K562 (cell line): Measurements from ENCODE around the gene SEMA6C. TPM values are rescaled to one million over a fixed set of nuclear protein-coding genes. Genes with fewer than 3 reads are reported as not detected.

Source experiments
- ADNP ChIP-seq: fragments of 200-800 bp; sonication (Bioruptor generic); IDR thresholded peaks from 2 replicates; pipeline ENCODE4 v1.6.1; 2016; ENCODE audit warnings: missing genetic modification characterization, missing compliant biosample characterization
- ARID3A ChIP-seq: IDR thresholded peaks from 2 replicates; pipeline ENCODE4 v1.6.1; 2012; ENCODE audit warnings: low read depth, low read length, improper control_type of control experiment, borderline replicate concordance
- ARNT ChIP-seq, 2 experiments: fragments of 450-650 bp; IDR thresholded peaks; 2 replicates each; pipeline ENCODE4 v1.6.1; 2016; ENCODE audit warnings: mild to moderate bottlenecking in 1 of 2
- BCOR ChIP-seq: fragments of 450-650 bp; IDR thresholded peaks from 2 replicates; pipeline ENCODE4 v1.6.1; 2016
- CBX2 ChIP-seq: fragments of 200-600 bp; sonication (generic); IDR thresholded peaks from one replicate; pipeline ENCODE4 v1.6.1; 2012; ENCODE audit warnings: mild to moderate bottlenecking, low read length, inconsistent platforms; ENCODE audit not compliant: insufficient read depth, poor library complexity, severe bottlenecking
- CTBP1 ChIP-seq: fragments of 450-650 bp; IDR thresholded peaks from 2 replicates; pipeline ENCODE4 v1.6.1; 2016; ENCODE audit warnings: borderline replicate concordance
- DEAF1 ChIP-seq: fragments of 450-650 bp; formaldehyde crosslinking; IDR thresholded peaks from 2 replicates; pipeline ENCODE4 v1.4.0; 2020; ENCODE audit warnings: mild to moderate bottlenecking, moderate library complexity
- EHMT2 ChIP-seq: fragments of 450-650 bp; IDR thresholded peaks from 2 replicates; pipeline ENCODE4 v1.6.1; 2018; ENCODE audit warnings: antibody characterized with exemption
- ETV1 ChIP-seq: fragments of 450-650 bp; conservative IDR thresholded peaks from 2 replicates; pipeline ENCODE4 v1.6.1; 2016; ENCODE audit warnings: missing genetic modification characterization, control low read depth, low read depth, missing compliant biosample characterization
- FOXP4 ChIP-seq: sonication (generic); formaldehyde crosslinking; IDR thresholded peaks from 2 replicates; pipeline ENCODE4 v1.8.0; 2022; ENCODE audit warnings: mild to moderate bottlenecking, missing genetic modification reagents, borderline replicate concordance
- HOXB6 ChIP-seq: fragments of 250-450 bp; sonication (Bioruptor Pico); IDR thresholded peaks from 2 replicates; pipeline ENCODE4 v1.5.1; 2022; ENCODE audit warnings: mild to moderate bottlenecking, borderline replicate concordance
- LEF1 ChIP-seq: fragments of 450-650 bp; IDR thresholded peaks from 2 replicates; pipeline ENCODE4 v1.6.1; 2016; ENCODE audit warnings: mild to moderate bottlenecking
- NCOR1 ChIP-seq: fragments of 450-650 bp; IDR thresholded peaks from 2 replicates; pipeline ENCODE4 v1.6.1; 2016; ENCODE audit warnings: mild to moderate bottlenecking, moderate library complexity
- NR3C1 ChIP-seq: sonication (generic); formaldehyde crosslinking; IDR thresholded peaks from 2 replicates; pipeline ENCODE4 v1.8.1; 2022; ENCODE audit warnings: missing genetic modification reagents
- PTRF ChIP-seq: fragments of 450-650 bp; IDR thresholded peaks from 2 replicates; pipeline ENCODE4 v1.6.1; 2016; ENCODE audit warnings: mild to moderate bottlenecking, missing genetic modification characterization, missing compliant biosample characterization
- SAP30 ChIP-seq: fragments of 200-600 bp; sonication (generic); IDR thresholded peaks from 2 replicates; pipeline ENCODE4 v1.6.1; 2012; ENCODE audit warnings: borderline replicate concordance, low read depth, mild to moderate bottlenecking, moderate library complexity, low read length, control low read depth, inconsistent platforms; ENCODE audit not compliant: insufficient read depth, poor library complexity, severe bottlenecking
- SMARCB1 ChIP-seq: IDR thresholded peaks from 2 replicates; pipeline ENCODE4 v1.6.1; 2011; ENCODE audit warnings: improper control_type of control experiment, low read depth; ENCODE audit not compliant: insufficient read length
- THRAP3 ChIP-seq: fragments of 450-650 bp; IDR thresholded peaks from 2 replicates; pipeline ENCODE4 v1.6.1; 2016; ENCODE audit warnings: mild to moderate bottlenecking, inconsistent platforms, borderline replicate concordance
- WHSC1 ChIP-seq: IDR thresholded peaks from one replicate; pipeline ENCODE4 v1.6.1; 2012; ENCODE audit warnings: low read length, control low read depth, inconsistent platforms
- ZNF232 ChIP-seq: sonication (generic); formaldehyde crosslinking; IDR thresholded peaks from 2 replicates; pipeline ENCODE4 v1.8.0; 2022; ENCODE audit warnings: mild to moderate bottlenecking, missing genetic modification reagents
- ZNF347 ChIP-seq: fragments of 450-650 bp; formaldehyde crosslinking; IDR thresholded peaks from 2 replicates; pipeline ENCODE4 v1.4.0; 2020; ENCODE audit warnings: low read depth, mild to moderate bottlenecking, moderate library complexity
- ZNF395 ChIP-seq: fragments of 200-800 bp; sonication (Bioruptor generic); IDR thresholded peaks from 2 replicates; pipeline ENCODE4 v1.6.1; 2017; ENCODE audit warnings: missing genetic modification characterization, missing compliant biosample characterization
- polyA plus RNA-seq, 8 experiments: library from polyadenylated mRNA; depleted of rRNA in 4 of 8; stranded (reverse) in 5 of 8; unstranded in 3 of 8; fragments of >200 nt; fragmentation: Nextera tagmentation in 2 of 8; fragmentation: Illumina TruSeq in 1 of 8; extraction: Ambion mirVana in 2 of 8; extraction: Trizol in 1 of 8; gene quantifications; 2 replicates each; pipeline versions ENCODE4 v1.2.1 to v1.2.3, GENCODE V29; 2011 to 2014; ENCODE audit warnings: inconsistent platforms in 1 of 8, missing spikeins in 1 of 8
- total RNA-seq, 7 experiments: library from RNA; depleted of rRNA in 6 of 7; stranded (reverse); fragments of >200 nt in 6 of 7; fragmentation: Illumina TruSeq in 2 of 7; extraction: Trizol in 2 of 7; gene quantifications; 2 replicates each; pipeline versions ENCODE4 v1.2.1 to v1.2.3, GENCODE V29; 2011 to 2021; ENCODE audit warnings: low replicate concordance in 1 of 7

Gene SEMA6C
- total and polyA plus RNA-seq, 9 of the 15 experiments (the other 6 are each of a cell fraction or from before 2014, with no cell fraction given) = 0.03 to 4.6 (median 0.95) TPM

GRCh38 chr1:151165738-151166504 lies 19.5 kb upstream of the SEMA6C start, which contains the start of the genes LYSMD1 and SCNM1 (continued):
- TF ChIP-seq HOXB6 (CRISPR knock-in tag) (no peak), ZNF232 (CRISPR knock-in tag) (no peak), DEAF1 (CRISPR knock-in tag) (no peak), CTBP1 (peak; percentile 60), WHSC1 (no peak), NCOR1 (no peak; the same call in 1 of the 2 replicates), THRAP3 (no peak), LEF1 (peak; percentile 23; the same call in 1 of the 2 replicates), FOXP4 (CRISPR knock-in tag) (no peak), ADNP (tag) (no peak), PTRF (tag) (no peak), ARID3A (no peak), ZNF347 (CRISPR knock-in tag) (no peak), BCOR (no peak), CBX2 (no peak), EHMT2 (no peak), ETV1 (peak; percentile 100), NR3C1 (CRISPR knock-in tag) (no peak), ARNT (IDR thresholded peaks at IDR 0.05) (peak; percentile 60 to 95; a peak in 3 of 4 replicates), SMARCB1 (no peak), ZNF395 (peak; percentile 97), SAP30 (peak; percentile 65)
